Measurements from ENCODE around the gene STK17B. TPM values are rescaled to one million over a fixed set of nuclear protein-coding genes. Genes with fewer than 3 reads are reported as not detected.

The STK17B gene
- total RNA-seq, 2 donors from 2014 or later: 40.2 to 47.6 TPM

DNA sequence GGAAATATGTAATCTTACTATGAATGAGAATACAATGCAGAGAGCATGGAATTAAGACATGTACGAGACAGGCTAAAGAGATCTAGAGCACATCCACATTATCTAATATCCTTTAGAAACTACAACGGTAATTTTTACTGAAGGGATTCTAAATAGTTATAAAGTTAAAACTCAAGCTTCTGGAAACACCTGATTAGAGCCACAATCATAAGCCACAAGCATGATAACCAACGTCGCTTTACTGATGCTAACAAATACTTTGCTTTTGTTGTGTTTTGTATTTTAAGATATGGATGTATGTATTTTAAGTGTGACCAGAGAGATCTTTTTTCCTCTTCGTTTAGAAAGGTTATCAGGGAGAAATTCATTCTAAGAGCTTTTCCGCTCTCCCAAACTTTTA, 44.0 kb upstream of the STK17B start:
- TF ChIP-seq, protein P1, sequence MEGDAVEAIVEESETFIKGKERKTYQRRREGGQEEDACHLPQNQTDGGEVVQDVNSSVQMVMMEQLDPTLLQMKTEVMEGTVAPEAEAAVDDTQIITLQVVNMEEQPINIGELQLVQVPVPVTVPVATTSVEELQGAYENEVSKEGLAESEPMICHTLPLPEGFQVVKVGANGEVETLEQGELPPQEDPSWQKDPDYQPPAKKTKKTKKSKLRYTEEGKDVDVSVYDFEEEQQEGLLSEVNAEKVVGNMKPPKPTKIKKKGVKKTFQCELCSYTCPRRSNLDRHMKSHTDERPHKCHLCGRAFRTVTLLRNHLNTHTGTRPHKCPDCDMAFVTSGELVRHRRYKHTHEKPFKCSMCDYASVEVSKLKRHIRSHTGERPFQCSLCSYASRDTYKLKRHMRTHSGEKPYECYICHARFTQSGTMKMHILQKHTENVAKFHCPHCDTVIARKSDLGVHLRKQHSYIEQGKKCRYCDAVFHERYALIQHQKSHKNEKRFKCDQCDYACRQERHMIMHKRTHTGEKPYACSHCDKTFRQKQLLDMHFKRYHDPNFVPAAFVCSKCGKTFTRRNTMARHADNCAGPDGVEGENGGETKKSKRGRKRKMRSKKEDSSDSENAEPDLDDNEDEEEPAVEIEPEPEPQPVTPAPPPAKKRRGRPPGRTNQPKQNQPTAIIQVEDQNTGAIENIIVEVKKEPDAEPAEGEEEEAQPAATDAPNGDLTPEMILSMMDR (IDR thresholded peaks at IDR 0.05): no peak
- no peak for DNase-seq (ENCODE audit: low spot score)
- Histone ChIP-seq H3K27me3 (replicated peaks; ENCODE audit: insufficient read depth) (no peaks in the 10 kb centered on the region), H3K9me3 (no peaks in the 10 kb centered on the region), H3K4me3 (no peak overlapping the region), H3K36me3 (no peaks in the 10 kb centered on the region), H3K4me1 (ENCODE audit: control insufficient read depth in 1 of 2, low read depth in 2 of 2) (no peaks in the 10 kb centered on the region), H3K27ac (no peak overlapping the region)
- no peak for ATAC-seq (ENCODE audit: insufficient number of reproducible peaks, low FRiP score, low read depth)

DNA sequence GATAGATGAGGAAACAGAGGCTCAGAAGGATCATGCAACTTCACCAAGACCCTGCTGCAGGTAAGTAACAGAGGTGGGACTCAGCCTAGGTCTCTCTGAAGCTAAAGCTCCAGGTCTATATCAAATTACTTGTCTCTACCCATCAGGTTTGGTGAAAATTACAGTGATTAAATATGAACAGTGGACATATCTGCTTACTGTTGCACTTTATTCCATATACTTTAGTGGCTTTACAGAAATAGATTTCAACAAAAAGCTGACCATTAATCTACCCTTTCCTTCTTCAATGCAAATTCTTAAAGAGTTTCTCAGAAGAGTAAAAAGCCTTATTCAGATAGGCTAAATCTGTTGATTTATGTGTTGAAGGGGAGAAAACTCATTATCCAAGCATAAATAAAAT, 42.8 kb upstream of the STK17B start:
- ATAC-seq (ENCODE audit: insufficient number of reproducible peaks, low FRiP score, low read depth) (no peak), DNase-seq (ENCODE audit: low spot score) (no peak)
- Histone ChIP-seq H3K27ac (no peak overlapping the region), H3K4me3 (no peak overlapping the region), H3K9me3 (no peaks in the 10 kb centered on the region), H3K27me3 (replicated peaks; ENCODE audit: insufficient read depth) (no peaks in the 10 kb centered on the region), H3K36me3 (no peaks in the 10 kb centered on the region), H3K4me1 (ENCODE audit: control insufficient read depth in 1 of 2, low read depth in 2 of 2) (no peaks in the 10 kb centered on the region)
- TF ChIP-seq, protein P1 (IDR thresholded peaks at IDR 0.05): no peak

DNA sequence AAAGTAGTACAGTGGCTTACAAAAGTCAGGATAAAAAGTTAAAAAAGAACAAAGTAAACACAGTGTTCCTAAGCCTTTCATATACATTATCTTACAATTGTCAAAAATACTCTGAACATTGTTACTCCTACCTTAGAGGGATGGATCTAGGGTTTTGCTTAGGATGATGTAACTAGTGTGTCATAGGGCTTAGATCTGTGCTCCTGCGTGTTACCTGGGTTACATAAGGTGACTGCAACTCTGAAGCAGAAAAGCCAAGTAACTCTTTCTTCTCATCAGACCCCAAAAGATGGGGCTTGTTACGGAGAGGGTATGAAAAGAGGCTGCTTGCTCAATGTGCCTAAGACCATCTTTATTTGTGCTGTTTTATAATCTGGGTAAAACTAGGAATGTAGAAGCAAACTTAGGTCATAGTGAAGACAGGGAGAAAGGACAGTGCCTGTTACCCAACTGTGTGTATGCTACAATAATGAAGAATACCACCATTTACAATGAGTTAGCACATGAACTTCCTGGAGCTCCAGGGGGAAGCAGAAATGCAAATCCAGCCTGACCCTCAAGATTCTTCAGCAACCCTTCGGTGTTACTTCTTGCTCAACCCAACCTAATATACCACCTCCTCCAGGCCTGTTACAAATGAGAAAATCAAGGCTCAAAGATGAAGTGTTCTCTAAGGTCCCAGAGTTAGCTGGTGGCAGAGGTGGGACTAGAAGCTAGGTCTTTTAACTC, 42.0 kb upstream of the STK17B start:
- no peak overlapping the region for H3K4me3 ChIP-seq
- no peaks in the 10 kb centered on the region for H3K36me3 ChIP-seq
- TF ChIP-seq, protein P1 (IDR thresholded peaks at IDR 0.05): no peak
- no peaks in the 10 kb centered on the region for H3K27me3 ChIP-seq (replicated peaks; ENCODE audit: insufficient read depth)
- DNase-seq (ENCODE audit: low spot score) (no peak), ATAC-seq (ENCODE audit: insufficient number of reproducible peaks, low FRiP score, low read depth) (no peak)
- no peaks in the 10 kb centered on the region for H3K9me3 ChIP-seq
- no peak overlapping the region for H3K27ac ChIP-seq
- H3K4me1 ChIP-seq (ENCODE audit: control insufficient read depth in 1 of 2, low read depth in 2 of 2): no peaks in the 10 kb centered on the region

DNA sequence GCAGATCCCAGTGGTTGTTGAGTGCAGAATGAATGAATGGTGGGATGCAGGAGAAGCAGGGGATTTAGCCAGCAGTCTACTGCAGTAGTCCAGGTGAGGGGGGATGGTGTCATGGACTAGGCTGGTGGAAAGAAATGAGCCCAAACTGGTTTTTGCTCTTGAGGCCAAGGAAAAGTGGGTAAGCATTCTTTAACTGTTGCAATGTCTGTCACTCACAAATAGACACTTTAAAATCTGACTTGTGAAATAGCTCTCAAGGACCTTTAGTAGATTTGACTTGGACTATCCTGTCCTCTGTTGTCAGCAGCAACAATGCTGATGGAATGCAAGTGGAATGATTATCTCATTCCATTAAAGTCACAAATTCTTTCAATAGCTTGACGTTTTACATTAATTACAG, 37.5 kb upstream of the STK17B start:
- TF ChIP-seq, protein P1 (IDR thresholded peaks at IDR 0.05): no peak
- DNase-seq (ENCODE audit: low spot score): no peak
- Histone ChIP-seq H3K27ac (no peak overlapping the region), H3K4me1 (ENCODE audit: control insufficient read depth in 1 of 2, low read depth in 2 of 2) (peaks cover 17 to 21% of the 10 kb centered on the region in 2 donors), H3K27me3 (replicated peaks; ENCODE audit: insufficient read depth) (no peaks in the 10 kb centered on the region), H3K4me3 (no peak overlapping the region), H3K9me3 (no peaks in the 10 kb centered on the region), H3K36me3 (no peaks in the 10 kb centered on the region)
- no peak for ATAC-seq (ENCODE audit: insufficient number of reproducible peaks, low FRiP score, low read depth)

DNA sequence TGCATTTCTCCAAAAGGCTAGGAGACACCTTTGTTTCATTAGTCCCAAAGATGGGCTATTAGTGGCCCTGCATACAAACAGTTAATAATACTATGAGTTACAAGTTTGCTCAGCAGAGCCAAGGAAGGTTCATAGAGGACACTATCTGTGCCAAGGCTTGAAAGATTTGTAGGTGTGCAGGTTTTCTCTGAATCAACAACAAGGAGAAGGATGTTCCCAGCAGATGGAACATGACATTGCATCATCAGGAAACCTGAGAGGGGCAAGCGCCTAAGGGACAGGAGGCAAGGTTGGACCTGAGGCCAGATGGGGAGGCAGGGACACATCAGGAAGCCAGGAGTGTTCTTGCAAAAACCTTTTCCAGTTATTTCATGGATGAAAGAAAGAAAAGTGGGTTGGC, 35.4 kb upstream of the STK17B start:
- ATAC-seq (ENCODE audit: insufficient number of reproducible peaks, low FRiP score, low read depth) (no peak), DNase-seq (ENCODE audit: low spot score) (no peak)
- peaks cover 20 to 27% of the 10 kb centered on the region in 2 donors for H3K4me1 ChIP-seq (ENCODE audit: control insufficient read depth in 1 of 2, low read depth in 2 of 2)
- no peaks in the 10 kb centered on the region for H3K9me3 ChIP-seq
- H3K27me3 ChIP-seq (replicated peaks; ENCODE audit: insufficient read depth): no peaks in the 10 kb centered on the region
- no peak overlapping the region for H3K4me3 ChIP-seq
- no peak overlapping the region for H3K27ac ChIP-seq
- H3K36me3 ChIP-seq: no peaks in the 10 kb centered on the region
- TF ChIP-seq, protein P1 (IDR thresholded peaks at IDR 0.05): no peak

Data from thoracic aorta (tissue), 2 donors.